Stimulated activated CD8-positive, alpha-beta memory T cell treated with anti-CD3 and anti-CD28 coated beads, Interleukin-7, amount 100 ng/mL, for 1 hour (primary cell): ENCODE measurements around the gene TNFRSF25.

ENCODE experiments used
- DNase-seq, 2 donors: peaks; one replicate each; pipeline ENCODE4 v3.0.0-alpha.2; 2020; ENCODE audit warnings: low read depth in 2 of 2

The TNFRSF25 gene, protein sequence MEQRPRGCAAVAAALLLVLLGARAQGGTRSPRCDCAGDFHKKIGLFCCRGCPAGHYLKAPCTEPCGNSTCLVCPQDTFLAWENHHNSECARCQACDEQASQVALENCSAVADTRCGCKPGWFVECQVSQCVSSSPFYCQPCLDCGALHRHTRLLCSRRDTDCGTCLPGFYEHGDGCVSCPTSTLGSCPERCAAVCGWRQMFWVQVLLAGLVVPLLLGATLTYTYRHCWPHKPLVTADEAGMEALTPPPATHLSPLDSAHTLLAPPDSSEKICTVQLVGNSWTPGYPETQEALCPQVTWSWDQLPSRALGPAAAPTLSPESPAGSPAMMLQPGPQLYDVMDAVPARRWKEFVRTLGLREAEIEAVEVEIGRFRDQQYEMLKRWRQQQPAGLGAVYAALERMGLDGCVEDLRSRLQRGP

DNA sequence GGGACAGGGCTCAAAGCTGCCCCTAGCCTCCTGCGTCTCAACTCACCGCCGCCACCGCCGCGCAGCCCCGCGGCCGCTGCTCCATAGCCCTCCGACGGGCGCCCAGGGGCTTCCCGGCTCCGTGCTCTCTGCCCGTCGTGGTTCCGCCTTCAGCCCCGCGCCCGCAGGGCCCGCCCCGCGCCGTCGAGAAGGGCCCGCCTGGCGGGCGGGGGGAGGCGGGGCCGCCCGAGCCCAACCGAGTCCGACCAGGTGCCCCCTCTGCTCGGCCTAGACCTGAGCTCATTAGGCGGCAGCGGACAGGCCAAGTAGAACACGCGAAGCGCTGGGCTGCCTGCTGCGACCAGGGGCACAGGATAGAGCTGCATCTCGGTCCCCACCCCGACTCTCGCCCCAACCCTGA, at the start of gene TNFRSF25:
Gene TNFRSF25, minus strand, starts transcription at position 151 of the 400 bp plus-strand sequence. Its CDS starts 66 bp downstream, at position 85.
- DNase-seq = peak in 1 of 2 donors; percentile 34

- no peak for DNase-seq
Observed at GRCh38 chr1:6515771-6516170, 49.8 kb upstream of the TNFRSF25 start.

DNA sequence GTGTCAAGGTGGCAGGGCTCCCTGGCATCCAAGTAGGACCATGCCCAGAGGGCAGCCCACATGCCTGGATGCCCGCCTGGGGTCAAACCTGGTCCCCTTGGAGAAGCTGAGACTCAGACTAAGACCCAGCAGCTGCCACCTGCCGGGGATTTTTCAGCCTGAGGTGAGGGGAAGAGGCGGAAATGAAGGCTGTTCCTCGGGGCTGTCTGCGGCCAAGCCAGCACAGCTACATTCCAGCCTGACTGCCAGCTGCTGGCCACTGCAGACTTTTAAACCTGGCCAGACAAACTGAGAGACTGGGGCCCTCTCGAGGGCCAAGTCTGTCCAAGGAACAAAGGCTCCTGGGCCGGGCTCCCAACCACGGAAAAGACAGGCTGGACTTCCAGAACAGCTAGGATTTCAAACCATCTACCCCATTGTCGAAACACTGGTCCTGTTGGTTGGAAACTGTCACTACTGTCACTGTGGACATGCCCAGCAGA, 47.4 kb upstream of the TNFRSF25 start:
- DNase-seq = no peak

DNA sequence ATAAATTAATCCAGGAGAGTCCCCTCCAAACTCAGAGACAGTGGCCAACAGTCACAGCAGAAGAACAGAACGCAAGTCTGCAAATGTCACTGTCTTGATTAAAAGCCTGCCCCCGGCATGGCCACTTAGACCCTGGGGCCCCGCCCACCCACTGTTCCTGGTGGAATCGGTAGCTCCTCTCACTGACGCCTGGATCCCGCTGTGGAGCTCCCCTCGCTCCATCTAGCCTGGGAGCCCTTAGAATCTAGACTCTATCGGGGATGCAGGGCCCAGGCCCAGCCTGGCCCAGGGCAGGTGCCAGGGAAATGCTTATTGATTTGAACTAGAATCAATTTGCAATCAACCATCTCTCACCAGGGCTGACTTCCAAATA, 46.9 kb upstream of the TNFRSF25 start:
- DNase-seq = no peak

- no peak for DNase-seq
Observed at GRCh38 chr1:6512245-6512907, 46.4 kb upstream of the TNFRSF25 start.

DNA sequence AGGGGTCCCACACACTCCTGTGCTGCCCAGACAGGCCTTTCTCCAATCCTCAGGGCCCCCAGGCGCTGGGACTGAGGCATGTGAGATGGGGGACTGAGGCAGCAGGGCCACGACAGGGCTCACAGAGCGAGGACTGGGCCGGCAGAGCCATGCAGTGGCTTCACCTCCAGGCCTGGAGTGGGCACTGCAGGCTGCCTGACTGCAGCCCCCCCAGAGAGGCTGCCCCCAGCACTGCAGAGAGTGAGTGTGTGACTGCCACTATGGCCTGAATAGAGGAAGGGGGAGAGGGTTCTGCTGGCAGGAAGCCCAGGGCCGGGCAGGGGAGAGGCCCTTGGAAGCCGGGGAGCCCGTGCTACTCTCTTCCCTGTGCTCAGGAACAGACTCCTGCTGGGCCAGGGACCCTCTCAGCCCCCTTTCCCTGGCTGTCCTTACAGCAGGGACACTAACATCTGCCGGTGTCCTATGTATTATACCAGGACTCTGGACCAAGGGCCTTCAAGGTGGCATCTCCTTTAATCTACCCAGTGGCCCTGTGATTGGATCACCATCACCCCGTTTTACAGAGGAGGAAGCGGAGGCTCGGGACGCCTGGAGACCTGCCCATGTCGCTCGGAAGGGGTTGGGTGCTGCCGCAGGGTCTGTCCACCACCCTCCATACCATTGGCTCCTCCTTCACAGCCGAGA, 45.7 kb upstream of the TNFRSF25 start:
- DNase-seq = no peak

DNA sequence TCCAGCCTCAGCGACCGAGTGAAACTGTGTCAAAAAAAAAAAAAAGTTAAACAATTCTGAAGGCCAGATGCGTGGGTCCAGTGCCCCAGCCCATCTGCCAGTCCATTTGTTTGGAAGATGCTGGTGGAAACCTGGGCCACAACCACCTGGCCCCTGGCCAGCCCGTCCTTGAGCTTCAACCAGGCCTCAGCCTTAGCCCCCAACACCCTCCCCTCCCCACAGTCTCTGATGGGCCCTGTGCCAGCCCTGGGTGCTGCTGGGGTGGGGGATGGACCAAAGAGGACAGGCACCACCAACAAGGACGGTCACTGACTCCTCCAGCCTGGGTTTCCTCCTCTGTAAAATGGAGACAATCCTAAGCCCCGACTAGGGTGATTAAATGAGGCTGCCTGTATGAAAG, 45.1 kb upstream of the TNFRSF25 start:
- no peak for DNase-seq

DNA sequence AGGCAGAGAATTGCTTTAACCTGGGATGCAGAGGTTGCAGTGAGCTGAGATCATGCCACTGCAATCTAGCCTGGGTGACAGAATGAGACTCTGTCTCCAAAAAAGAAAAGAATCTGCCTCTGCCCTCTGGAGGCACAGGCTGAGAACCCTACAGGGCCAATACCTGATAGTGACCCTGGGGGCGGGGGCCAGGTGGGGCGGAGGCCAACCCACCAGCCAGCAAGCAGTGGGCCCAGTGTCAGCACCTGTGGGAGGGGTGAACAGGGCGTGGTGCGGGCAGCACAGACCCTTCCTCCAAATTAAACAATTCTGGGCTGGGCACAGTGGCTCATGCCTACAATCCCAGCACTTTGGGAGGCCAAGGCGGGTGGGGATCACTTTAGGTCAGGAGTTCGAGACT, 44.5 kb upstream of the TNFRSF25 start:
- no peak for DNase-seq

- no peak for DNase-seq
Observed at GRCh38 chr1:6509919-6510291, 43.9 kb upstream of the TNFRSF25 start.

GRCh38 chr1:6509220-6509918, 43.4 kb upstream of the TNFRSF25 start:
- DNase-seq = no peak

DNA sequence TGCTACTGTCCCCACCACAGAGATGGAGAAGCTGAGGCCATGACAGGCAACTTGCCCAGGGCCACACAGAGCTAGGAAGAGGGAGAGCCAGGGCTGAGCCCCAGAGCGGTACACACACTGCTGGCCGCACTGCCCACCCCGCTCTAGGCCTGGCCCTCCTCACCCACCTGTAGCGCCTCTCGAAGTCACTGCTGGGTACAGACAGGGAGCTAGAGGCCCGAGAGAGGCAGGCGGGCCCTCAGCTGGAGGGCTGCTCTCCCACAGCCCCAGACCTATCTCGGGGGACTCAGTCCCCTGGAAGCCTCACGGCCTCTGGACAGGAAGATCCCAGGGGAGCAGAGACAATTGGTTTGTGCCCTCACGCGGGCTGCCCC, 42.8 kb upstream of the TNFRSF25 start:
- no peak for DNase-seq

- no peak for DNase-seq
Observed at GRCh38 chr1:6508154-6508815, 42.3 kb upstream of the TNFRSF25 start.

DNA sequence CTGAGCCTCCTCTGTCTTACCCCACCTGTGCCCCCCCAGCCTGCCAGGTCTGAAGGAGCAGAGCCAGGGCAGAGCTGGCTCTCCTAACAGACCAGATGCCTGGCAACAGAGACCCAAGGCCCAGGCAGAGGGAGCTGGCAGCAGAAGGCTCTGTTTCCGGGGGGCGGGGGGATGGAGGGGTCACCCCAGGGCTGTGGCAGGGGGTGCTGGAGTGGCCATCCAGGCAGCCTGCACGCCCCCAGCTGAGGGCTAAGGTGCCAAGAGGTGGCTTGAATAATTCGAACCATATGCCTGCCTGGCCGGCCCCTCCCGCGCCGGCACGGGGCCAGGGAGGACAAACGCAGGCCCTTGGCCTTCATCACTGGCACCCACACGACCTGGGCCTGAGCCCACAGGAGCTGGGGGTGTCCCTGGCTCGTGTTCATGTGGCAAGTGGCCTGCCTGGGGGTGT, 41.5 kb upstream of the TNFRSF25 start:
- DNase-seq = no peak

DNA sequence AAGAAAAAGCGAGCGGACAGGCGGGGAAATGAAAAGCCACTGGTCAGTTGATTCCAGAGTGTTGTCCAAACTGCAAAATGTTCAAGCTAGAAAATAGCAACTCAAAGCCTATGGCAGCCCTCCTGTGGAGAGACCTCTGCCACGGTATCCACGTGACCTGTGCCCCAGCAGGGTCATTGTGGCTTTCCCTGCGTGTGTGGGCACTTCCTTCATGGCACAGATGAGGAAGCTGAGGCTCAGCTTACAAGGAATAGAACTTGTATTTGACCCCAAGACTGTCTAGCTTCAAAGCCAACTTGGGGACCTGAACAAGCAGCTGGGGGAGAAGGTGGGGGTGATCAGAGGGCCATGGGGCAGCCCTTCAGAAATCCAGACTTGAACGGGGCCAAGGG, 41.1 kb upstream of the TNFRSF25 start:
- no peak for DNase-seq

DNA sequence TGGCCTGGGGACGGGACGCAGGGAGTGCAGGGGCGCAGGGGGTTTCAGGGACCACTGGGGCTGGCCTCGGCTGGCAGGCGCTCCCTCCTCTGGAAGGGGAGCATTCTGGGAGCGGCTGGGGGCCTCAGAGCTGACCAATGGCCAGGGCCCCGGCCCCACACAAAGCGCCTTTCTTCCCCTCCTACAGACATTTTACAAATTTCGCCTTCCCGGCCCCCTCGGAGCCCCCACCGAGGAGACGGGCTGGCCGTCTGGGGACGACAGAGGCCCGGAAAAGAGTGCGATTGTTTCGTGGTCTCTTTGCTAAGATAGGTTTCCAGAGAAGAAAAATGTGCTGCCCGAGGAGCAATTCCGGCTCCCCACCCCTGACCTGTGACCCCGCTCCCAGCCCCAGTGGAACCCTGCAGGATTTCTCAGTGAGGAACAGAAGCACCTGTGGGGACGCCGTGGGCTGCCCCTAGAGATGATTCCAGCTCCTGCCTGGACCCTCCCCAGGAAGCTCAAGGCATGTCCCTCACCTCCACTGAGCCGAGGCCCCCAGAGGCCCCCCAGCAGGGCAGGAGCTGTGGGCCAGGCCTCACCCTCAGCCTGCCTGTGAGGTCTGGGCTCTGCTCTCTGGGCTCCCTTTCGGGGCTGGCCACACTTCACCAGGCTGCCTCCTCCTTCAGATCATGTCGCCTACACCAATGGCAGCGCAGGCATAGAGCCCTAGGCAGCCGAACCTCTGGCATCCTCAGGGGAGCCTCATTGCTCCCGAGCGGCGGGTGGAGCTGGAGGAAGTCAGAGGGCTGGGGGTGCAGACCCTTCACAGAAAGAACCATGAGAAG, 40.5 kb upstream of the TNFRSF25 start:
- DNase-seq = no peak

GRCh38 chr1:6505367-6506209, 39.6 kb upstream of the TNFRSF25 start:
- DNase-seq = no peak

DNA sequence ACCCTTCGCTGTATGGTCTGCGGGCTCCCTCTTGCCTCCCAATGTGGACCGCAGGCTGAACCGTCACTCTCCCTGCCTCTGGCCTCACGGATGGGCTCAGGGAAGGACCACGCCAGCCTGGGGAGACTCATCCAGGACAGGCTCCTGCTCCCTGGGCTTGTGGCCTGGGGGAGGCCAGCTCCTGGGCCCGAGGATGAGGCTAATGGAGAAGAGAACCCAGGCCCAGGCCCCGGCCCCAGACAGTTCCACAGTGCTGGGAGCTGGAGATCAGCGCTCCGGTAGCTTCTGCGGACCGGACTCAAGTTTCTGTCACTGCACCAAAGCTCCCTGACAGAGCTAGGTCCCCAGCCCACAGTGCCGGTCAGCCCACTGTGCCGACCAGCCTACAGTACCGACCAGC, 38.9 kb upstream of the TNFRSF25 start:
- DNase-seq = no peak

- no peak for DNase-seq
Observed at GRCh38 chr1:6503884-6504602, 38.1 kb upstream of the TNFRSF25 start.
